Measurements from ENCODE around the gene PRMT9. TPM values are rescaled to one million over a fixed set of nuclear protein-coding genes. Genes with fewer than 3 reads are reported as not detected.

The PRMT9 gene
- total RNA-seq, 1 donor from 2014 or later: 57.8 TPM

DNA sequence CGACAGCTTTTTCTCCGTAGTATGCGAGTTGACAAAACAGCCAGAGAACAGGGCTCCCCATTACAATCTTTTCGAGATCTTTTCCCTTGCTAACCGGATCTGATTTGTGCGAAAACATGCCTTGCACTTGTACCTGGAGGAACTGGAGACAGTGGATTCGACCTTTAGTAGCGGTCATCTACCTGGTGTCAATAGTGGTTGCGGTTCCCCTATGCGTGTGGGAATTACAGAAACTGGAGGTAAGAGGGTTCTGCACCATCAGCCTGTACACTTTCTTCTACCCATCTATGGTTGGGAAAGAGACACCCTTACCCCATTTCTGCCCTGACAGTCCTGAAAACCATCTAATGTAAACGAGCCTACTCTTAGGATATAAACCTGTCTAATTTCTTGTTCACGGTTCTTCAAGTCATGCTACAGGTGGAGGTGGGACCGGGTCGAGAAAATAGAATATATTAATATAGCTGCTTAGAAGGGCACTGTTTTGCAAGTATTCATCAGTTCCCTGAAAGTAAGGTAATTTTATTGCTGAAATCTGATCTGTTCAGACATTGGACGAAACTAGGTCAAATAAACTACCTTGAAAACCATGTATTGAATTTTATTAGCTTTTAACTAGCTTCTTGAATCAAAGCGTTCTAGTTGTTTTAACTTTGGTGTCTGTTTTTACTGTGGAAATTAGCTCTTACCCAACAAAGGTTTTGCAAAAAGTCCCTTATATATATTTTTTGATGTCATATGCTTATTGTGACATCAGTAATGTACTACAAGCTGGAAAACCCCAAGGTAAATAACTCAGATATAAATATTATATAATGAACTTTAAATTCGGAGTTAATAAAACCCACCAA, 65.9 kb downstream of the PRMT9 start:
- no peak for DNase-seq (ENCODE audit: low spot score)

DNA sequence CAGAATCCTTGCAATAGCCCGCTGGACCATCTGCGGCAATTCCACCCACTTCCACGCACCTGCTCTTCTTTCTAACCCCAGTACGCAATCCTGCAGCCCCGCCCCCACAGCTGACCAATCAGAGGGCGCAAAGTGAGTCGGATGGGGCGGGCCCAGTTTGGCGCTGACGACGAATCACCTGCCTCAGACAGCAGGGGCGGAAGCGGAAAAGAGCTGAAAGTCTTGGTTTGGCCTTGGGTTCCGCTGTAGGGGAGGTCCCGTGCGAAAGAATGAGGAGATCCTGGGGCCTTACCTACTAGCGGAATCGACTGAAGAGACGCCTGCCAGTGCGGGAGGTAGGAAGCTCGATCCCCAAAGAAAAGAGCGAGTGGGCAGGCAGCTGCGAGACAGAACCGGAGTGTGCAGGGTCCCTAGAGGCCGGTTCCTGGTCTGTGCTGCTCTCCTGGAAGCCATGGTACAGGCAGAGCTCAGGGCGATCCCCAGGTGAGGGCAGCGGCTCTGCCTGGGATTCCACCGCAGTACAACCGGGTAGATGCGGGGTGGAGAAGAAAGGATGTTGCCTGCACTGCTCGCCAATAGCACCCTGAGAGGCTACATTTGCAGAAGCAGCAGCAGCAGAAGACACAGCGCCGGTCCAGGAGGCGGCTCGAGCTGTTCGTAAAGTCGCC, 66.7 kb downstream of the PRMT9 start, which contains the start of gene TMEM184C:
Gene TMEM184C, plus strand, starts transcription at position 225 of the 668 bp plus-strand sequence. CDS start 560 bp downstream, outside the sequence.
- DNase-seq (ENCODE audit: low spot score): peak; percentile 98

DNA sequence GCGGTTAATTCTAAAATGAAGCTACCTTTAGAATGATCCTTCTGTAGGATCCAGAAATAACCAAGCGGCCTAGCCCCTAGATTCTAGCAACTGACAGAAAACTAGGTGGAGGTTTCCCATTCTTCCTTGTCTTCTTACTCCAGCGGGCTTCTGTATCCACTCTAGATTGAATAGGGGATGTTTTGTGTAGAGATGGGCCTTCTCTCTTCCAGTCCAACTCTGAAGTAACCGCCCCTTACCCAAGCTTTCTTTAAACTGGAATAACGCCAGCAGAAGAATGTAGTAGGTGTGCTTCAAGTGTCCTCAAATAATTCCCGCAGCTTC, 67.2 kb downstream of the PRMT9 start:
- DNase-seq (ENCODE audit: low spot score): no peak

DNA sequence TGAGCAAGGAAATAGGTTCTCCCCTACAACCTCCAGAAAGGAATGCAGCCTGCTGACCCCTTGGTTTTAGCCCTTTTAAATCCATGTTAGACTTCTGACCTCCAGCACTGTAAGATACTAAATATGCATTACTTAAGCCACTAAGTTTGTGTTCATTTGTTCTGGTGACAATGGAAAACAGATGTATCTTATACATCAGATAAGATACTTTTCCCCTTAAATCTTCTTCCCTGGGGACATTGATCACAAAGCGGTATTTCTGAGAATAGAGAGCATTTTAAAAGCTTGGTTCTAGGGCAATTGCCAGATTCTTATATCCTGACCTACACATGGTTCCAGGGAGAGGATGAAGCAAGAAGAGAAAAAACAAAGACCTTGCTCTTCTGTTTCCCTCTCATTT, 73.3 kb downstream of the PRMT9 start:
- no peak for DNase-seq (ENCODE audit: low spot score)

DNA sequence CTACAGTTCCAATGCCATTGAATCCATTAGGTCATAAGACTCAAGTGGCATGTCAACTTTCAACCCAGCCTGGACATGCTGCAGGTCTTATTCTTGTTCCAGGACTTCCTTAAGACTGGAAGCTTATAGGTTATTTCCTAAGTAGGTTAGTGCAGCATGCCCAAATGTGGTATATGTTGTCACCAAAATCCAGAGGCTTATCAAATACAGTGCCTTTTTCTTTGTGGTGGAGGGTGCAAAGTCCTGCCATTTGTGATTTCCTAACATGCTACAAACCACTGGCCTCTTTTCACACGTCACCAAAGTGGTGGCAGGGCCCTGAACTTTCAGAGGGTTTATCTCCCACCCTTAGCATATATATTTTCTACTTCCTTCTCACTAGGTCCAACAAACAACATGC, 76.5 kb downstream of the PRMT9 start:
- no peak for DNase-seq (ENCODE audit: low spot score)

DNA sequence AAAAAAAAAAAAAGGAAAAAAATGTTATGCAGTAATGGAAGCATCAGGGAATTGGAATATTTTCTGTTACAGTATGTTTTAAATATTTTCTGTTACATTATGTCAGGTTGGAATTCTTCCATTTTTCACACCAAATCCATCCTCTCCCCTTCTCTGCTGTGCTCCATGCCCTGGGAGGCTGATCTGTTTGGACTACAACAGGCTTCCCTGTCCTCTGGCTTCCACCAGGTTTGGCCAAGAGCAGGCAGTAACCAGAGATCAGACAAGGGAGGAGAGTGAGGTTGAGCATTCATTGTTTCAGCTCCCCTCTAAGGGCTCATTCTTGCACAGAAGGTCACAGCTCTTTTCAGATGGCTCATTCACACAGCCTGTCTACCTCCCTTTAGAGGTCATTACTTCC, 78.5 kb downstream of the PRMT9 start:
- DNase-seq (ENCODE audit: low spot score): no peak

DNA sequence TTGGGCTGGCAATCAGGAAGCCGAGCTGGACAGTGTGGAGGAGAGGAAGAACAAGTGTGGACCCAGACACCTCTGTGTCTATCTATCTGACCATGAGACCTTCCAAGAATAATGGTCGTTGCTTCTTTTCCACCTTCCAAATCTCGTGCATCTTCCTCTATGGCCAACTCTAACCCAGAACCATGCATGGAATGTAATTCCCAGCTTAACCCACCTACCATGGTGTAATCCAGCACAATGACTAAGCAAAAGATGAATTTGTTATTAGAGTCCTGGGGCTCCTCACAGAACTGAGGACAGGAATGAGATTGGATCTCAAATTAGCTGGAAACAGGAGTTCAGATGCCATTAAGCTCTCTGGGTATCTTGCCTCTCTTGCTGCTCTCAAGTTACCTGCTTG, 84.2 kb downstream of the PRMT9 start:
- no peak for DNase-seq (ENCODE audit: low spot score)

DNA sequence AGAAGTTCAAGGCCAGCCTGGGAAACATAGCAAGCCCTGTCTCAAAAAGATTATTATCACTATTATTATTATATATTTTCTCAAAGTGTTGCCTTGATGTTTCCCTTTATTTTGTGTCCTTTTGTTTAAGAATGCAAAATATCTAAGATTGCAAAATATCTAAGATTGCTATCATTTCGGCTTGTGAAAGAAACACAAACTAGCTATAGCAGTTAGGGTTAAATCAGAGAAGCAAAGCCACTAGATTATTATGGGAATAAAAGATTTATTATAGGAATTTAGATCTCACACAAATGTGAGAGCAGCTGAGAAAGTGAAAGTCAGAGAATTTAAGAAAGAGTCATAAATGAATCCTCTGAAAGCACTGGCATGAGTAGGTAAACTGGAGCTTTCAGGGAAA, 84.8 kb downstream of the PRMT9 start:
- DNase-seq (ENCODE audit: low spot score): no peak

DNA sequence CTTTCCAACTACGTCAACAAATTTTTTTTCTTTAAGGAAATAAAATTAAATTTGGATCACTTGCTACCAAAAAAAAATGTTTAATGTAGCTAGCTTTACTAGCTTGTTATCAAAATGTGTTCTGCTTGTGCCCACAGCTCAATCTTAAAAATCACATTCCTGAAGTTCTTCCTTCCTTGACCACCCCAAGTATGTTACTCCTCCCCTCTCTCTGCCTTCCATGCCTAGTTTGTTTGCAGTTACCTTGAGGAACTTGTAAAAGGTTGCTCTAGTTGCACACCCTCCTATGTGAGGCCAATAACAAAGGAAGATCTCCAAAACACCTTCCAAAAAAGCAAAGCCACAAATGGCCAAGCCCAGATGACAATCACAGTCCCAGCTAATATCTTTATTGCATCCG, 86.4 kb downstream of the PRMT9 start:
- no peak for DNase-seq (ENCODE audit: low spot score)

DNA sequence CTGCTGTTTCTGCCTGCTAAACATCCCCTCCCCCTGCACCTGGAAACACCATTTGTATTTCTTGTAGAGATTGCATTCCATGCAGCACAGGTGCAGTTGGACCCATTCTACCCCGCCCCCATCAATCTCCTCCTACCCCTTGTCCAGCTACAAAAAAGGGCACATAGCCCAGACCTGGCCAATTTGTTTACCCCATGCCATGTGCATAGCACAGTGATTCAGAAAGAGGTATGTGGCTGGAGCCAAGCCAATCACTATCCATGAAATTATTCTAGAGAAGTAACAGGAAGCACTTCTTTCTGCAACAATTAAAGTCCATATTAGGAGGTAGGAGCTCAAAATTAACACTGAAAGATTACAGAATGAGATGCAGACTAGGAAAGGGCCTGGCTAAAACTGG, 87.0 kb downstream of the PRMT9 start:
- DNase-seq (ENCODE audit: low spot score): peak; percentile 7

DNA sequence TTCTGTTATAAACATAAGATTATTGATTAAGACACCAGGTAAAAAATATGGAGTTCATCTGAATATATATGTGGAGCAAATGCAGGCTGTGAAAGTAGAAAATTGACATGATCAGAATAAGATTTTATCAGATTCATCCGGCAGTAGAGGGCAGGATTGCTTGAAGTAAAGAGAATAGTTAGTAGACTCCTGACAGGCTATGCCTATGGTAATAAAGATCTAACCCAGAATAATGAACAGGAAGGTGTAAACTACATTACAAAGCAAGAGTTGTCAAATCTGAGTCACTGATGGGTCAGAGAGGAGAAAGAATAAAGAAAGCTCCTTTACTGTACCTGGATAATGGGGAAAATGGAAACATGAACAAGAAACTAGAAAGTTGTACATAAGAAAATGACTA, 87.6 kb downstream of the PRMT9 start:
- no peak for DNase-seq (ENCODE audit: low spot score)

DNA sequence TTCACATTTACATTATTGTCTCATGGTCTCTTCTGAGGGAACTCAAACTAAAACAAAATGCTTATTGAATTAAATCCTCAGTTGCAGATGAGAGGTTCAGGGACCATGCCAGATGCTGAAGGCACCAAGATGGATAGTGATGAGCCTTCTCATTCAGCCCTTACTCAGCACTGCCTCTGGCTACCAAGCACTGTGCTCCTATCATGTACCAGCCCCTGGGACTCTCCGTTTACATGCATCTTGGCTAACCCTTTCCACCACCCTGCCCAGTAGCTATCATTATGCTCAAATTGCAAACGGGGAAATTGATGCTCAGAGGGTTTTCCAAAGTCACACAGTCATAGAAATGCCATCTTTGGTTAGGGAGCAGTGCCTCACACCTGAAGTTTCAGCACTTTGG, 89.4 kb downstream of the PRMT9 start:
- no peak for DNase-seq (ENCODE audit: low spot score)

DNA sequence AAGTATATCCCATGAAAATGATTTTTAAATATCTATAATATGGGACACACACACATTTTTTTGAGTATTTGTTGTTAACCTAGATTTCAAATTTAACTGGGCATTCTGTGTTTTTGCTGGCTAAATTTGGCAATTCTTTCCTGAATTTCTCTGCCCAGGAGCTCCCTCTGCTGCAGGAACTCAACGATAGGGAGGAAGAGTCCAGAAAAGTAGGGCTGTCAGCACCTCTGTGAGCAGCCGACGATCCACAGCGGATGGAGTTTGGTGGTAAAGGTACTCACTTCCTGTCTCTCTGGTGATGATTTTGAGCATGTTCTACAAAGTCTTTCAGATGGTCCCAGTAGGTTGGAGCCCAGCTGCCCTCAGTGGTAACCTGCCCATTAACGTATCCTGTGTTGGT, 89.9 kb downstream of the PRMT9 start:
- DNase-seq (ENCODE audit: low spot score): no peak

DNA sequence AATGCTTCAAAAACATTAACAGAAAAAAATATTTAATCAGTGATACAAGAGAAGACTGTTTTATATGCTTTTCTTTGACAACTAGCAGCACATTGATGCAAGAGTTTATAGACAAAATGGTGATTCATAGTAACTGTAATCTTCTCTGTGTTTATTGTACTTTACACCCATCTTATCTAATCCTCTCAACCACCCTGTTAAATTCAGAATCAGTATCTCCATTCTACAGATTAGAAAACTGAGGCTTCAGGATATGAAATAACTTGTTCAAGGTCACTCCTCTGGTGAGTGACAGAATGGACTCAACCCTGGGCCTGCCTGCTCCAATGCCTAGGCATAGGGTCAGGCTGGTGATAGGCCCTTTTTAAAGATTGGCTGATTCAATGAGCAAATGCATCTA, 92.9 kb downstream of the PRMT9 start:
- DNase-seq (ENCODE audit: low spot score): no peak

DNA sequence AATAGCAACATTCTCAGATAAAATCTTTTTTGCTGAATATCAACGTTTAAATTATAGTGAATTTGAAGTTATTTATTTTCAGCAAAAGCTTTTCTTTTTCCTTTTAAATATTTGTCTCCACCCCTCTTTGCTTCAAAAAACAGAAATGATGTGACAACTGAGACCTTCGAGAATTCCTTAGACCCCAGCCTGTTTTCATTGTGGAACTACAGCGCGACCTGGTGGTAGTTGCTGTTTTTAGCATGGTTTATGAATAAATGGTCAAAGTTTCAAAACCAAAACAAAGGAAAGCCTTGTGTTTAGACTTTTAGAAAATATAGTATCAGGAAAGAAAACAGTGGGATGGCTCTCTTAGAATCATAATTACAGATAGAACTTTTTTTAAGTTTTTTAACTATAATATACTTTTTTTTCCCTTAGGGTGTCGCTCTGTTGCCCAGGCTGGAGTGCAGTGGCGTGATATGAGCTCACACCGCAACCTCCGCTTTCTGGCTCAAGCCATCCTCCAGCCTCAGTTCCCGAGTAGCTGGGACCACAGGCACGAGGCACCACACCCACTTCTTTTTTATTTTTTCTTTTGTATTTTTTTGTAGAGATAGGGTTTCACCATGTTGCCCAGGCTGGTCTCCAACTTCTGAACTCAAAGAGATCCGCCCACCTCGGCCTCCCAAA, 93.6 kb downstream of the PRMT9 start:
- peak; percentile 85 for DNase-seq (ENCODE audit: low spot score)

DNA sequence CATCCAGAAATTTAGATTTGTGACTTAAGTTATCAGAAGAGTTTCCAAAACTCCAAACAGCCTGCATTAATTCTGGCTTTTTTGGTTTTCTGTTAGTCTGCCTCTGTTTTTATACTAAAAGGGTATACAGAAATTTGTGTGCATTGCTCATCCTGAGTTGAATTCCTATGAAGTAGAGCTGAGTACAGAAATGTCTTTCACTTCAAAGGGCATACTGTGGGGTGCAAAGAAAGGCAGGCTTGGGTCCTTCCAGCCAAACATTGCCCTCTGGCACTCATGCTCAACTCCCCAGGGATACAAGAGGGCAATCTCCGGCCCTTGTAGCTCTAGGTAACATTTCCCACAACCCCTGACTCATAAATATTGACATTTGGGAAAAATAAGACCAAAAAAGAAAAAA, 94.4 kb downstream of the PRMT9 start:
- peak; percentile 51 for DNase-seq (ENCODE audit: low spot score)

Other genes with a start within 250 kb of the PRMT9 start
- 35.4 TPM for gene EDNRA, start 203.1 kb downstream of the PRMT9 start, total RNA-seq (ENCODE audit: insufficient read depth, low replicate concordance)
- 43.3 TPM for gene TMEM184C, start 66.8 kb downstream of the PRMT9 start, total RNA-seq (ENCODE audit: insufficient read depth, low replicate concordance)
- 71.0 TPM for gene ARHGAP10, start 47.9 kb upstream of the PRMT9 start, total RNA-seq (ENCODE audit: insufficient read depth, low replicate concordance)

Data from umbilical cord (tissue), 2 donors.